Activated CD8-positive, alpha-beta T cell treated with anti-CD3 and anti-CD28 coated beads for 36 hours (primary cell): ENCODE measurements around the gene RNF20. TPM values are rescaled to one million over a fixed set of nuclear protein-coding genes. Genes with fewer than 3 reads are reported as not detected.

Source experiments
- ATAC-seq: fragments of 200-7000 bp; cut with Tn5 transposase; one replicate; pipeline ENCODE4 v1.10.0; 2021; ENCODE audit warnings: mild to moderate bottlenecking, moderate library complexity
- CTCF ChIA-PET: fragments of 350-600 bp; sonication (Branson Sonifier 250); formaldehyde crosslinking; loops from one replicate; lab custom pipeline; 2021; ENCODE audit warnings: antibody characterized with exemption; lab: Charles Lee
- POLR2A ChIA-PET: fragments of 350-600 bp; sonication (Branson Sonifier 250); formaldehyde crosslinking; loops from one replicate; lab custom pipeline; 2021; ENCODE audit warnings: antibody characterized with exemption; lab: Charles Lee
- DNase-seq: peaks from one replicate; pipeline ENCODE4 v3.0.0-alpha.2; 2020
- H3K27ac Mint-ChIP-seq: one replicate; pipeline ENCODE4 v1.8.0; 2021; ENCODE audit warnings: mild to moderate bottlenecking, mixed read lengths
- H3K27me3 Mint-ChIP-seq: one replicate; pipeline ENCODE4 v1.8.0; 2021; ENCODE audit warnings: mixed read lengths
- H3K36me3 Mint-ChIP-seq: one replicate; pipeline ENCODE4 v1.8.0; 2021; ENCODE audit warnings: low read depth, mixed read lengths
- H3K4me1 Mint-ChIP-seq: one replicate; pipeline ENCODE4 v1.8.0; 2021; ENCODE audit warnings: low read depth, mixed read lengths
- H3K4me3 Mint-ChIP-seq: one replicate; pipeline ENCODE4 v1.8.0; 2021; ENCODE audit warnings: mild to moderate bottlenecking, moderate library complexity, mixed read lengths
- H3K9me3 Mint-ChIP-seq: one replicate; pipeline ENCODE4 v1.8.0; 2021; ENCODE audit warnings: mixed read lengths
- intact Hi-C: fragments of 100-400 bp; cut with micrococcal nuclease; formaldehyde crosslinking; loops from one replicate; pipeline ENCODE4 v1.10.0; 2022
- total RNA-seq, 2 experiments: library from RNA; stranded (reverse); gene quantifications; one replicate each; pipeline ENCODE4 v1.2.3, GENCODE V29; 2021
- TF ChIP-seq, protein P1 (sequence below): fragments of 200-600 bp; IDR thresholded peaks from one replicate; pipeline ENCODE4 v1.8.0; 2022; ENCODE audit warnings: antibody characterized with exemption, mild to moderate bottlenecking

Gene RNF20
- total RNA-seq, 2 experiments from 2014 or later: 30.6 to 39.1 TPM

DNA sequence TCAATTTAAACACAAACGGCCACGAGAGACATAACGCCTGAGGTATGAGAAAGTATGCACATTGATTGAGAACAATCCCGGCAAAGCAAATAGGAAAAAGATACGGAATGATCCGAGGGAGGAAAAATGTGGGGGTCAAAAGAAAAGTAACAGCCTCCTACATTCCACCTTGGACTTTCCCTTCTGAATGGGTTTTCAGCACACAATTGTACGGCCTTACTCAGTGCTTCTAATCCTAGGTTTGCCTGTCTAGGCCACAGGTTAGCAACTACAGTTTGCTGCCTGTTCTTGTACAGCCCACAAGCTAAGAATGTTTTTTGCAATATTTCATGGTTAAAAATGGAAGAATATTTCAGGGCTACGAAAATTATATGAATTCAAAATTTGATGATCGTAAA lies 46.2 kb upstream of the RNF20 start:
- Mint-ChIP-seq H3K36me3 (no peaks in the 10 kb centered on the region), H3K27ac (no peak overlapping the region), H3K4me3 (peak overlapping the region; percentile 4), H3K9me3 (no peaks in the 10 kb centered on the region), H3K4me1 (peaks cover 4% of the 10 kb centered on the region), H3K27me3 (peaks cover 47% of the 10 kb centered on the region)
- ChIA-PET POLR2A (no interaction called here), CTCF (interaction anchor here (0.7 kb wide), 1 partner anchor 14 kb away, joined by 3 read pairs; no protein-coding TSS in a partner anchor)
- intact Hi-C loops: no loop called here
- TF ChIP-seq, protein P1, sequence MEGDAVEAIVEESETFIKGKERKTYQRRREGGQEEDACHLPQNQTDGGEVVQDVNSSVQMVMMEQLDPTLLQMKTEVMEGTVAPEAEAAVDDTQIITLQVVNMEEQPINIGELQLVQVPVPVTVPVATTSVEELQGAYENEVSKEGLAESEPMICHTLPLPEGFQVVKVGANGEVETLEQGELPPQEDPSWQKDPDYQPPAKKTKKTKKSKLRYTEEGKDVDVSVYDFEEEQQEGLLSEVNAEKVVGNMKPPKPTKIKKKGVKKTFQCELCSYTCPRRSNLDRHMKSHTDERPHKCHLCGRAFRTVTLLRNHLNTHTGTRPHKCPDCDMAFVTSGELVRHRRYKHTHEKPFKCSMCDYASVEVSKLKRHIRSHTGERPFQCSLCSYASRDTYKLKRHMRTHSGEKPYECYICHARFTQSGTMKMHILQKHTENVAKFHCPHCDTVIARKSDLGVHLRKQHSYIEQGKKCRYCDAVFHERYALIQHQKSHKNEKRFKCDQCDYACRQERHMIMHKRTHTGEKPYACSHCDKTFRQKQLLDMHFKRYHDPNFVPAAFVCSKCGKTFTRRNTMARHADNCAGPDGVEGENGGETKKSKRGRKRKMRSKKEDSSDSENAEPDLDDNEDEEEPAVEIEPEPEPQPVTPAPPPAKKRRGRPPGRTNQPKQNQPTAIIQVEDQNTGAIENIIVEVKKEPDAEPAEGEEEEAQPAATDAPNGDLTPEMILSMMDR: no peak
- DNase-seq (no peak), ATAC-seq (no peak)

- H3K27me3 Mint-ChIP-seq: peaks cover 4% of the 10 kb centered on the region
- ATAC-seq (no peak), DNase-seq (no peak)
- intact Hi-C loops: no loop called here
- H3K9me3 Mint-ChIP-seq: no peaks in the 10 kb centered on the region
- no peaks in the 10 kb centered on the region for H3K4me1 Mint-ChIP-seq
- H3K27ac Mint-ChIP-seq: no peak overlapping the region
- H3K36me3 Mint-ChIP-seq: no peaks in the 10 kb centered on the region
- POLR2A ChIA-PET: no interaction called here
- TF ChIP-seq, protein P1: no peak
- CTCF ChIA-PET: no interaction called here
- no peak overlapping the region for H3K4me3 Mint-ChIP-seq
Measured at GRCh38 chr9:101495810-101496209, 37.8 kb upstream of the RNF20 start.

GRCh38 chr9:101498323-101498722 lies 35.3 kb upstream of the RNF20 start:
- POLR2A ChIA-PET: no interaction called here
- TF ChIP-seq, protein P1: no peak
- Mint-ChIP-seq H3K27ac (no peak overlapping the region), H3K4me3 (no peak overlapping the region), H3K27me3 (peaks cover 4% of the 10 kb centered on the region), H3K9me3 (no peaks in the 10 kb centered on the region), H3K36me3 (no peaks in the 10 kb centered on the region), H3K4me1 (no peaks in the 10 kb centered on the region)
- DNase-seq (no peak), ATAC-seq (no peak)
- CTCF ChIA-PET: interaction anchor here (1.4 kb wide), 1 partner anchor 40 kb away, joined by 7 read pairs; no protein-coding TSS in a partner anchor
- intact Hi-C loops: no loop called here

- TF ChIP-seq, protein P1: no peak
- Mint-ChIP-seq H3K4me1 (no peaks in the 10 kb centered on the region), H3K27ac (no peak overlapping the region), H3K4me3 (no peak overlapping the region), H3K9me3 (no peaks in the 10 kb centered on the region), H3K27me3 (peaks cover 10% of the 10 kb centered on the region), H3K36me3 (no peaks in the 10 kb centered on the region)
- intact Hi-C loops: no loop called here
- ChIA-PET POLR2A (no interaction called here), CTCF (no interaction called here)
- no peak for DNase-seq
- ATAC-seq: no peak
Measured at GRCh38 chr9:101504188-101504587, 29.5 kb upstream of the RNF20 start.

- Mint-ChIP-seq H3K9me3 (no peaks in the 10 kb centered on the region), H3K27ac (no peak overlapping the region), H3K4me3 (no peak overlapping the region), H3K27me3 (peaks cover 9% of the 10 kb centered on the region), H3K4me1 (peaks cover 3% of the 10 kb centered on the region), H3K36me3 (no peaks in the 10 kb centered on the region)
- DNase-seq (no peak), ATAC-seq (no peak)
- POLR2A ChIA-PET: interaction anchor here (0.8 to 1.4 kb wide), 2 partner anchors 9 to 34 kb away, joined by 3 read pairs; no protein-coding TSS in a partner anchor
- TF ChIP-seq, protein P1: no peak
- intact Hi-C loops: no loop called here
- CTCF ChIA-PET: interaction anchor here (0.8 to 1.1 kb wide), 2 partner anchors 22 to 49 kb away, joined by 3 to 5 read pairs; no protein-coding TSS in a partner anchor
Measured at GRCh38 chr9:101508211-101508610, 25.4 kb upstream of the RNF20 start.
